Suprapubic skin (tissue), 4 donors: ENCODE results near the gene ANKRD18A. TPM values are rescaled to one million over a fixed set of nuclear protein-coding genes. Genes with fewer than 3 reads are reported as not detected.

Source experiments
- DNase-seq, 2 donors: peaks; one replicate each; pipeline ENCODE4 v3.0.0-alpha.2; 2019; ENCODE audit warnings: low spot score in 2 of 2
- H3K27ac ChIP-seq: fragments of 200-600 bp; sonication (generic); one replicate; pipeline ENCODE4 v1.5.1; 2019
- H3K27me3 ChIP-seq: fragments of 200-600 bp; sonication (generic); one replicate; pipeline ENCODE4 v1.5.1; 2019
- H3K36me3 ChIP-seq: fragments of 200-600 bp; sonication (generic); one replicate; pipeline ENCODE4 v1.5.1; 2019
- H3K4me1 ChIP-seq: fragments of 200-600 bp; sonication (generic); one replicate; pipeline ENCODE4 v1.5.1; 2019
- H3K4me3 ChIP-seq: fragments of 200-600 bp; sonication (generic); one replicate; pipeline ENCODE4 v1.5.1; 2019; ENCODE audit warnings: mild to moderate bottlenecking
- H3K9me3 ChIP-seq: fragments of 200-600 bp; sonication (generic); one replicate; pipeline ENCODE4 v1.5.1; 2019
- EP300 ChIP-seq: sonication (generic); formaldehyde crosslinking; IDR thresholded peaks from one replicate; pipeline ENCODE4 v1.6.1; 2017; ENCODE audit warnings: antibody characterized with exemption
- POLR2A ChIP-seq, 2 donors: fragments of 450-650 bp; IDR thresholded peaks; one replicate each; pipeline ENCODE4 v1.6.1; 2017; ENCODE audit warnings: antibody characterized with exemption in 2 of 2, mild to moderate bottlenecking in 2 of 2, moderate library complexity in 2 of 2
- POLR2AphosphoS5 ChIP-seq, 3 donors: sonication (generic); formaldehyde crosslinking; IDR thresholded peaks; one replicate each; pipeline ENCODE4 v1.6.1; 2017; ENCODE audit warnings: antibody characterized with exemption in 3 of 3
- WGBS: methylation state at CpG from one replicate; pipeline ENCODE4 v1.1.5; 2018; 5-methylcytosine and 5-hydroxymethylcytosine counted together
- total RNA-seq, 4 donors: library from RNA; depleted of rRNA; stranded (reverse); fragments of >200 nt; gene quantifications; one replicate each; pipeline ENCODE4 v1.1.0, GENCODE V29; 2016
- TF ChIP-seq, protein P1 (sequence below), 2 donors: fragments of 200-600 bp in 1 of 2; fragments of 450-650 bp in 1 of 2; sonication (generic) in 1 of 2; IDR thresholded peaks; one replicate each; pipeline ENCODE4 v1.5.1; 2016 to 2019; ENCODE audit warnings: antibody characterized with exemption in 2 of 2, mild to moderate bottlenecking in 1 of 2, moderate library complexity in 1 of 2

The ANKRD18A gene
- total RNA-seq, 4 donors from 2014 or later, result 3.1 to 39.0 (median 3.9) TPM

DNA sequence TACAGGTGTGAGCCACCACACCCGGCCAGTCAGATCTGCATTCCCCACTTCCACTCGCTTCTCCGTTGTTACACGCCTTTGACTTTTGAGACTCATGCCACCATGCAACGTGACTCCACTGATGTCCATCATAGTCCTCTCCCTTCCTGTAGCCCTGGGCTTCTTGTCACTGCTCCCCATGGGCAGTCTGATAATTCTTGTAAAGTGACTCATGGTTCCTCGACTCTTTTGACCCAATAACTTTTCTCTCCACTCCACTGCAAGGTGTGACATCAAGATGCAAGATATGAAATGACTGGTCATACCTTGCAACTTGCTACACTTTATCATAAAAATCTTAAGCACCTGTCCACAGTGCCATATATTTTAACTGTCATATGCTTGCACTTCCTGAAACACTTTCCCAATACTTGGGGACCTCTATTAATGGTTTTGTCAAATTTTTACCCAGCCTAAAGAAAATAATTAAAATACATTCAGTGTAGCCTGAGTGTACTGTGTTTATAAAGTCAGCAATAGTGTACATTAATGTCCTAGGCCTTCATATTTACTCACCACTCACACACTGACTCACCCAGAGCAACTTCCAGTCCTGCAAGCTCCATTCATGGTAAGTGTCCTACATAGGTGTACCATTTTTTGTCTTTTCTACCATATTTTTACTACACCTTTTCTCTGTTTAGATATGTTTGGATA lies 18.6 kb upstream of the ANKRD18A start:
- 87% methylated on average over 6 of the region's 6 CpGs for WGBS
- Histone ChIP-seq H3K27me3 (peaks cover 11% of the 10 kb centered on the region), H3K4me1 (peaks cover 2% of the 10 kb centered on the region), H3K36me3 (no peaks in the 10 kb centered on the region), H3K9me3 (no peaks in the 10 kb centered on the region), H3K27ac (no peak overlapping the region), H3K4me3 (no peak overlapping the region)
- no peak for TF ChIP-seq POLR2AphosphoS5 (IDR thresholded peaks at IDR 0.05)
- TF ChIP-seq POLR2A (IDR thresholded peaks at IDR 0.05), result no peak
- no peak for TF ChIP-seq EP300
- TF ChIP-seq, protein P1, sequence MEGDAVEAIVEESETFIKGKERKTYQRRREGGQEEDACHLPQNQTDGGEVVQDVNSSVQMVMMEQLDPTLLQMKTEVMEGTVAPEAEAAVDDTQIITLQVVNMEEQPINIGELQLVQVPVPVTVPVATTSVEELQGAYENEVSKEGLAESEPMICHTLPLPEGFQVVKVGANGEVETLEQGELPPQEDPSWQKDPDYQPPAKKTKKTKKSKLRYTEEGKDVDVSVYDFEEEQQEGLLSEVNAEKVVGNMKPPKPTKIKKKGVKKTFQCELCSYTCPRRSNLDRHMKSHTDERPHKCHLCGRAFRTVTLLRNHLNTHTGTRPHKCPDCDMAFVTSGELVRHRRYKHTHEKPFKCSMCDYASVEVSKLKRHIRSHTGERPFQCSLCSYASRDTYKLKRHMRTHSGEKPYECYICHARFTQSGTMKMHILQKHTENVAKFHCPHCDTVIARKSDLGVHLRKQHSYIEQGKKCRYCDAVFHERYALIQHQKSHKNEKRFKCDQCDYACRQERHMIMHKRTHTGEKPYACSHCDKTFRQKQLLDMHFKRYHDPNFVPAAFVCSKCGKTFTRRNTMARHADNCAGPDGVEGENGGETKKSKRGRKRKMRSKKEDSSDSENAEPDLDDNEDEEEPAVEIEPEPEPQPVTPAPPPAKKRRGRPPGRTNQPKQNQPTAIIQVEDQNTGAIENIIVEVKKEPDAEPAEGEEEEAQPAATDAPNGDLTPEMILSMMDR (IDR thresholded peaks at IDR 0.05), result no peak
- DNase-seq, result no peak

DNA sequence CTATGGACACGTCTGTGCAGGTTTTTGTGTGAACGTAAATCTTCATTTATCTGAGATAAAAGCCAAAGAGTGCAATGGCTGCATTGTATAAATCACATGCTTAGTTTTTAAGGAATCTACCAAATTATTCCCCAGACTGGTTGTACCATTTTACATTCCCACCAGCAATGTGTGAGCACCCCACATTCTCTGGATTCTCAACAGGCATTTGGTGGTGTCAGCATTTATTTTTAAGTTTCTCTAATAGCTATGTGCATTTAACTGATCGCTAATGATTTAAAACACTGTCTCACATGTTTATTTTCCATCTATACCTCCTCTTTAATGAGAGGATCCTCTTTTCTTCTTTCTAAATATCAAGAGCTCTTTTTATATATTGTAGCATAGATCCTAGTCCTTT lies 13.9 kb upstream of the ANKRD18A start:
- H3K36me3 ChIP-seq, result no peaks in the 10 kb centered on the region
- H3K27ac ChIP-seq, result no peak overlapping the region
- DNase-seq, result no peak
- H3K9me3 ChIP-seq, result no peaks in the 10 kb centered on the region
- 51% methylated on average over 3 of the region's 3 CpGs for WGBS
- H3K4me1 ChIP-seq, result peaks cover 2% of the 10 kb centered on the region
- TF ChIP-seq POLR2A (IDR thresholded peaks at IDR 0.05), result no peak
- no peak for TF ChIP-seq POLR2AphosphoS5 (IDR thresholded peaks at IDR 0.05)
- TF ChIP-seq, protein P1 (IDR thresholded peaks at IDR 0.05), result no peak
- TF ChIP-seq EP300, result no peak
- H3K27me3 ChIP-seq, result peaks cover 5% of the 10 kb centered on the region
- H3K4me3 ChIP-seq, result no peak overlapping the region

DNA sequence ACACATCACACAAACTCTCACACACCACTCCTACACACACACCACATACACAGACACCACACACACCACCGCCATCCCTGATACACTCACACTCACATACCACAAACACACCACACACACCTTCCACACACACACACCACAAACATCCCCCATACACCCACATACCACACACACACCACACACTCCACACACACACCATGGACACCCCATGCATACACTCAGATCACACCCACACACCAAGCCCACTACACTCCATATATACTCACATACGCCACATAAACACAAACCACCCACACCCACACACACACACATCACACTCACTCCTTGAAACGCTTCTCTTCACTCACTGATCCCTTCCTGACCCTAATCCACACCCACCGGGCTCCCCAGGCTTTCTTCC lies 9.1 kb upstream of the ANKRD18A start:
- no peak overlapping the region for H3K27ac ChIP-seq
- DNase-seq, result no peak
- WGBS, result 86% methylated on average over 4 of the region's 4 CpGs
- H3K9me3 ChIP-seq, result no peaks in the 10 kb centered on the region
- H3K4me1 ChIP-seq, result peaks cover 2% of the 10 kb centered on the region
- peaks cover 6% of the 10 kb centered on the region for H3K27me3 ChIP-seq
- no peaks in the 10 kb centered on the region for H3K36me3 ChIP-seq
- no peak overlapping the region for H3K4me3 ChIP-seq
- no peak for TF ChIP-seq POLR2AphosphoS5 (IDR thresholded peaks at IDR 0.05)
- TF ChIP-seq, protein P1 (IDR thresholded peaks at IDR 0.05), result no peak
- TF ChIP-seq POLR2A (IDR thresholded peaks at IDR 0.05), result no peak
- no peak for TF ChIP-seq EP300

DNA sequence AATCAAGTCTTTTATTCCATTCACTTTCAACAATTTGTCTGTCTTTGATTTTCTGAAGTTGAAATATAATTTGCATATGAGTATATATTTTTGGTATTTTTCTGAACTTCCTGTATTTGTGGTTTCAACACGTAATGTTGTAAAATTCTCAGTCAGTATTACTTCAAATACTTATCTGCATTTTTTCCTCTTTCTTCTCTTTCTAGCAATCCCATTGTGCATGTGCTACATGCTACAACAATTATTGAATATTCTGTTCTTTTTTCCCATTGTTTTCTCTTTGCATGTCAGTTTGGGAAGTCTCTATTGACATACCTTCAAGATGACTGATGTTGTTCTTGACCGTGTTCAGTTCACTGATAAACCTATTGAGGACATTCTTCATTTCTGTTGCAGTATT lies 5.6 kb upstream of the ANKRD18A start:
- Histone ChIP-seq H3K4me3 (no peak overlapping the region), H3K27me3 (peaks cover 36% of the 10 kb centered on the region), H3K9me3 (no peaks in the 10 kb centered on the region), H3K36me3 (no peaks in the 10 kb centered on the region), H3K27ac (no peak overlapping the region), H3K4me1 (peaks cover 15% of the 10 kb centered on the region)
- TF ChIP-seq POLR2A (IDR thresholded peaks at IDR 0.05) (no peak), POLR2AphosphoS5 (IDR thresholded peaks at IDR 0.05) (no peak), EP300 (no peak)
- TF ChIP-seq, protein P1 (IDR thresholded peaks at IDR 0.05), result no peak
- DNase-seq, result no peak
- 80% methylated on average over 2 of the region's 2 CpGs for WGBS

DNA sequence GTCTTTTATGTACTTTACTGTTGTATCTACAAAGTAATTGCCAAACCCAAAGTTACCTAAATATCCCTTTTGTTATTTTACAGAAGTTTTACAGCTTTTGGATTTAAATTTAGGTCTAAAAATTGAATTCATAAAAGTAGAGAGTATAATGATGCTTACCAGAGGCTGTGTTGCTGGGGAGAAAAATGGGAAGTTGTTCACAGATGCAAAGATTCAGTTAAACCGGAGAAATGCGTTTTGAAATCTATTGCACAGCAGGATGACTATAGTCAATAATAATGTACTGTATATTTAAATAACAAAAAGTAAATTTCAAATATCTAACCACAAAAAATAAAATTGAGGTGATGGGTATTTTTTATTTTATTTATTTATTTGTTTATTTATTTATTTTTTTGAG lies 2.6 kb upstream of the ANKRD18A start:
- WGBS, result 85% methylated on average over 2 of the region's 2 CpGs
- Histone ChIP-seq H3K36me3 (no peaks in the 10 kb centered on the region), H3K9me3 (no peaks in the 10 kb centered on the region), H3K4me1 (peaks cover 31% of the 10 kb centered on the region), H3K27ac (no peak overlapping the region), H3K27me3 (peaks cover 57% of the 10 kb centered on the region), H3K4me3 (no peak overlapping the region)
- TF ChIP-seq POLR2AphosphoS5 (IDR thresholded peaks at IDR 0.05) (no peak), EP300 (no peak), POLR2A (IDR thresholded peaks at IDR 0.05) (no peak)
- TF ChIP-seq, protein P1 (IDR thresholded peaks at IDR 0.05), result no peak
- DNase-seq, result no peak
